GM18868 (cell line): ENCODE results near the gene PCNX1.
"Not testable (repeated sequence)": the region's sequence is repeated elsewhere in the genome, so short reads cannot be mapped to it uniquely, and the experiment has no call there.

ENCODE experiments used
- ATAC-seq: cut with Tn5 transposase; IDR thresholded peaks from one replicate; pipeline ENCODE4 v1.9.1; 2021; ENCODE audit warnings: mild to moderate bottlenecking, moderate library complexity; ENCODE audit not compliant: unreplicated experiment

PCNX1 gene

DNA sequence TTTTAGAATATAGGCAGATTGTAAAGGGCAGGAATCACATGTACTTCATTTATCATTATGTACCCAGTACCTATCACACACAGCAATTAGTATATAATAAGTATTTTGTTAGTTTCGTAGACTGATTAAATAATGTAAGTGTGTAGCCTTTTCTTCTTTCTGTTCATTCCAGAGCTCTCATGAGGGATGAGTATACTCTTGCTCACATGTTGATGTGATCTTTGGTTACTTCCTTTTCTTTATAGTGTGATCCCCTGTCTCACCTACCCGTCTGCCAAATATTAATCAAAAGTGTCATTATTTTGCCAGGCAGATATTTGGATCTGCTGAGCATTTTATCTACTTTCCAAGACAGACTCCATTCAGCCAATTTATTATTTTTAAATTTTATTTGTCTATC lies 156.1 kb downstream of the PCNX1 start:
- ATAC-seq = no peak

DNA sequence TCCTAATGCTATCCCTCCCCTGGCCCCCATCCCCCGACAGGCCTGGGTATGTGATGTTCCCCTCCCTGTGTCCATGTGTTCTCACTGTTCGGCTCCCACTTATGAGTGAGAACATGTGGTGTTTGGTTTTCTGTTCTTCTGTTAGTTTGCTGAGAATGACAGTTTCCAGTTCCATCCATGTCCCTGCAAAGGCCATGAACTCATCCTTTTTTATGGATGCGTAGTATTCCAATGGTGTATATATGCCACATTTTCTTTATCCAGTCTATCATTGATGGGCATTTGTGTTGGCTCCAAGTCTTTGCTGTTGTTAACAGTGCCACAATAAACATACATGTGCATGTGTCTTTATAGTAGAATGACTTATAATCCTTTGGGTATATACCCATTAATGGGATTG lies 157.5 kb downstream of the PCNX1 start:
- not testable (repeated sequence) for ATAC-seq

DNA sequence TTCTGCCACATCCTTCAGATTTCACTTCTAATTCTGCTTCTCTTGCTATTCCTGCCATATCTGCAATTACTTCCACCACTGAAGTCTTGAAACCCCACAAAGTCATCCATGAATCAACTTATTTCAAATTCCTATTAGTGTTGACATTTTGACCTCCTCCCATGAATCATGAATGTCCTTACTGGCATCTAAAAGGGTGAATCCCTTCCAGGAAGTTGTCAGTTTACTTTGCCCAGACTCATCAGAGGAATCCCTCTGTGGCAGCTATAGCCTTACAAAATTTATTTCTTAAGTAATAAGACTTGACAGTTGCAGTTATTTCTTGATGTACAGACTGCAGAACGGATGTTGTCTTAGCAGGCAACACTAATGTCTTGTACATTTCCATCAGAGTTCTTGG lies 162.9 kb downstream of the PCNX1 start:
- no peak for ATAC-seq

DNA sequence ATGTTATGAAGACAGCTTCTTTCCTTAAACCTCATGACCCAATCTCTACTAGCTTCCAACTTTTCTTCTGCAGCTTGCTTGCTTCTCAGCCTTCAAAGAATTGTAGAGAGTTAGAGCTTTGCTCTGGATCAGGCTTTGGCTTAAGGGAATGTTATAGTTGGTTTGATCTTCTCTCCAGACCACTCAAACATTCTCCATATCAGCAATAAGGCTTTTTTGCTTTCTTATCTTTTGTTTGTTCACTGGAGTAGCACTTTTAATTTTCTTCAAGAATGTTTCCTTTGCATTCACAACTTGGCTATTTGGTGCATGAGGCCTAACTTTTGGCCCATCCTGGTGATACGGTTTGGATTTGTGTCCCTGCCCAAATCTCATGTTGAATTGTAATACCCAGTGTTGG lies 163.8 kb downstream of the PCNX1 start:
- ATAC-seq = no peak

DNA sequence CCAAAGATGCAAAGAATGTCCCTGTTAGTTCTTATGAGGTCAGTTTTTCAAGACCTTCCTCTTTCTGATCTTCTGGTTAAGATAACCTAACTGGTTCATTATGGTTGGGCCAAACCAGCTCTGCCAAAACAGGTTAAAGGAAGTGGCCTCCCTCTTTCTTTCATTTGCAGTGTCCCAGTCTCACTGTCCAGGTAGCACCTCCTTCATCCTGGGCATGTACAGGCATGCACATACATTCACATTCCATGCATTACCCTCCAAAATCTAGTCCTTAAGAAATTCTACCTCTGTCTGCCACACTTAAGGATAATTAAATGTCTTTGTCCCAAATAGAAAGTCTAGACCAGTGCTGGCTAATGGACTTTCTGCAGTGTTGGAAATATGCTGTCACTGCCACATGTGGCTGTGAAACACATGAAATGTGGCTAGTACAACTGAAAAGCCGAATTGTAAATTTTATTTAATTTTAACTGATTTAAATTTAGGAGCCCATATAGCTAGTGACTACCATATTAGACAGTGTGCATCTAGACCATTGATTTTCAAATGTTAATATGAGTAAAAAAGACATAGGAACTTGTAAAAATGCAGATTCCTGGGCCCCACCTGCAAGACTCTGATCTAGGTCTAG lies 169.3 kb downstream of the PCNX1 start:
- ATAC-seq = no peak

DNA sequence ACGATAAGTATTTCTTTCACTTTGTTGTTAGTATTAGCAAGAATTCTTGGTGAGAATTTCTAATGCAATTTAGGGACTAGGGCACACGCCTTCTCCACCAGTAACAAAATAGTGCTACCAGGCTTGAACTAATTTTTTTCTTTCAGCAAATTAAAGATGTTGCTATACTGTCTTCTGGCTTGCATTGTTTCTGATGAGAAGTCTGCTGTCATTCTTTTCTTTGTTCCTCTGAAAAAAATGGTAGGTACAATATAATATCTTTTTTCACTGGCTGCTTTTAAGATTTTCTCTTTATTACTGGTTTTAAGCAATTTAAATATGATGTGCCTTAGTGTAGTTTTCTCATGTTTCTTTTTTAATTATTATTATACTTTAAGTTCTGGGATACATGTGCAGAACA lies 171.2 kb downstream of the PCNX1 start:
- ATAC-seq = no peak

DNA sequence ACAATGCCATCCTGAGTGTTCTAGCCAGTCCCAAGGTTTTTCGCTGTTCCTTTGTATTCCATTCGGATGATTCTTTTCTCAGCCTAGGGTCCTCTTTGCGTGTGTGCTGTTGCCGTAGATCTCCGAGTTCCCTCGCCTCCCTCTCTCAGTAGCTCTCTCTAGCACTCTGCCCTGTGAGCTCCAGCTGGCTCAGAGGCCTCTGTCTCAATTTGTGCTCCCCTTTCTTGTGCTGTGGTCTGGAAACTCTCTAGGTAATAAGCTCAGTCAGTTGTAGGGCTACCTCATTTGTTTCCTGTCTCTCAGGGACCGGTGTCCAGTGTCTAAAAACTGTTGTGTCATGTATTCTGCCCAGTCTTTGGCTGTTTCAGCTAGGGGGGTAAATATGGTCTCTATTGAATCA lies 179.3 kb downstream of the PCNX1 start:
- ATAC-seq = no peak

DNA sequence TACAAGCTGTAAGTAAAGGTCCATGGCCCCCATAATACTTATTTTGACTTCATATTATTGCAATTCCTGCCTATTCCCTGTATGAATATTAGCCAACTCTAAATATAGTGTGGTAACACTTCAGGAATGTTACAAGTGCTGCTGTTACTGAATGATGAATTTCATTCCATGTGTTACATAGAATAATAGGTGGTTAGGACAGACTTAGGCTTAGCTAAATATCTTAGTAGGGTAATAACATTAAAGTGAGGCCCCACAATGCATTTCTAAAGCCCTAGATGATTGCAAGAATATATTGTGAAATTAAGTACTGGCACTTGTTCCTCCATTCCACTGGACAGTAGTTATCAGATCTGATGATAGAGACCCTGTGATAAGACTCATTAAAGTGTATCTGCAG lies 182.7 kb downstream of the PCNX1 start:
- ATAC-seq = no peak

DNA sequence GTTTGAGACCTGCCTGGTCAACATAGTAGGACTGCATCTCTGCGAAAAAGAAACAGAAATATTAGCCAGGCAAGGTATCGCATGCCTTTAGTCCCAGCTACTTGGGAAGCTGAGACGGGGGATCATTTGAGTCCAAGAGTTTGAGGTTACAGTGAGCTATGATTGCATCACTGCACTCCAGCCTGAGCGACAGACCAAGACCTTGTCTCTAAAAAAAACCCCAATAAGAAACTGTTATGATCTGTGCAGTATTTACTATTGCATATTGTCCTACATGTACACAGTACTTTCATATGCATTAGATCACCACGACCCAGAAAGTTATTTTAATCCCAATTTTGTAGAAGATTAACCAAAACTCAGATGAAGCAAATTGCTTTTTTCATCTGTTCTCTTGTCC lies 187.5 kb downstream of the PCNX1 start:
- no peak for ATAC-seq

DNA sequence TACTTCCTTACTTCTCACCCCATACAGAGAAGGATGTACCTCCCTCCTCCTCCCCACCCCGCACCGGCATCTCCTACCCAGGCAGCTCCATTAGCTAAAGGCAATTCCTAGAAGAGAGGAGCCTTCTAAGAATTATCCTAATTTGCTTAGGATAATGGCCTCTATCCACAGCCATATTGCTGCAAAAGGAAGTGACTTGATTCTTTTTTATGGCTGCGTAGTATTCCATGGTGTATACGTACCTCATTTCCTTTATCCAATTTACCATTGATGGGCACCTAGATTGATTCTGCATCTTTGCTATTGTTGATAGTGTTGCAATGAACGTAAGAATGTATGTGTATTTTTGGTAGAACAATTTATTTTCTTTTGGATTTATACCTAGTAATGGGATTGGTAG lies 189.7 kb downstream of the PCNX1 start:
- no peak for ATAC-seq

DNA sequence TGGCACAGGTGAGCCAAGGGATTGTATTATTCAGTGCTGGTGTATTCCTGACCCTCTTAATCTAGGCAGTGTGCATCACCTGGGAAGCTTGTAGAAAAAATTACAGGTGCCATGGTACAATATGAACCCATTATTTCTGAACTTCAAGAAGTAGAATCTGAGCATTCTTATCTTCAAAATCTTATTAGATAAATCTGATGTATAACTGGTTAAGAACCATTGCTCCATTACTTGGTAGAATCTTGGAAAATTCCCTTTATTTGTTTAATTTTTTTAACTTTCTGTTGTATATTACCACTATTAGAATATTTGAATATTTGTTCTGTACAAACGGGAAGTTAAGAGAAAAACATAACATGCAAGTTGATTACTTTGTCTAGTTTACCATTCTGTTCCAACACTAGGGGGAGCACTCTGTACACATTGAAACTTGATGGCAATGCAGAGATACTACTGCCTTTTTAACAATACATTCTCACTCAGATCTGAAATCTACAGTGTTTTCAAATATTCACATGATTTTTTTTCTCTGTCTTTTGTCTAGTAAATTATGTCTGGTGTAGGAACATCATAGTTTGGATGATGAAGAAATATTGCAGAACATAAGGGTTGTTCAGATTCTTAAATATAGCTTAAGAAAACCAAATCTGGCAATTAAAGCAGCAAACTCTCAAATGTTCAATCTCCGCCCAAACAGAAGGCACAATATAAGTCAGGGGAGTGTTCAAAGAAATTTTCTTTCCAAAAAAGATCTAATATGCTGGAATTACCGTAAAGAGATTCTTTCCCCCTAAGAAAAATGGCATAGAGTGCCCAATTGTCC lies 196.6 kb downstream of the PCNX1 start:
- ATAC-seq = no peak

DNA sequence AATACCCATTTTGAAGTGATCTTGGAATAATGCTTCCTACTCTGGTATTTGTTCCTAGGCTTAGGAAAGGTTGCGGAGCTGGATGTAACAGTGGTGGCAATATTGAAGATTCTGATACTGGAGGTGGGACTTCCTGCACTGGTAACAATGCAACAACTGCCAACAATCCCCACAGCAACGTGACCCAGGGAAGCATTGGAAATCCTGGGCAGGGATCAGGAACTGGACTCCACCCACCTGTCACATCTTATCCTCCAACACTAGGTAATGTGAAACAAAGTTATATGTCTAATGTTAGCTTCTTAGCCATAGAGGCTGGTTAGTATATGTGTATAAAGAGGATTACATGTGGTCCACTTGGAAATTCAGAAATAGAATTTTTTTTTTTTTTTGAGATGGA lies 197.9 kb downstream of the PCNX1 start:
- no peak for ATAC-seq

DNA sequence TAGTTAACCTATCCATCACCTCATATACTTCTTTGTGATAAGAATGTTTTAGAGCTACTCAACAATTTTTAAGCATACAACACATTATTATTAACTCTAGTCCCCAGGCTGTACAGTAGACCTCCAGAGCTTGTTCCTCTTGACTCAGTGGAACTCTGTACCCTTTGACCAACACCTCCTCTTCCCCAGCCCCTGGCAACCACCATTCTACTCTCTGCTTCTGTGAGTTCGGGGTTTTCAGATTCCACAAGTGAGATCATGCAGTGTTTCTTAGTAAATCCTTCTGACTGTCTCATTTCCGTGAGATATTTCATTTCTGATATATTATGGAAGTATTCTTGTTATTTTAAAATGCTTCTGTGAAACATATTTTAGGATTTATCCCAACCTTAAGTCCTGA lies 200.7 kb downstream of the PCNX1 start:
- ATAC-seq = no peak

DNA sequence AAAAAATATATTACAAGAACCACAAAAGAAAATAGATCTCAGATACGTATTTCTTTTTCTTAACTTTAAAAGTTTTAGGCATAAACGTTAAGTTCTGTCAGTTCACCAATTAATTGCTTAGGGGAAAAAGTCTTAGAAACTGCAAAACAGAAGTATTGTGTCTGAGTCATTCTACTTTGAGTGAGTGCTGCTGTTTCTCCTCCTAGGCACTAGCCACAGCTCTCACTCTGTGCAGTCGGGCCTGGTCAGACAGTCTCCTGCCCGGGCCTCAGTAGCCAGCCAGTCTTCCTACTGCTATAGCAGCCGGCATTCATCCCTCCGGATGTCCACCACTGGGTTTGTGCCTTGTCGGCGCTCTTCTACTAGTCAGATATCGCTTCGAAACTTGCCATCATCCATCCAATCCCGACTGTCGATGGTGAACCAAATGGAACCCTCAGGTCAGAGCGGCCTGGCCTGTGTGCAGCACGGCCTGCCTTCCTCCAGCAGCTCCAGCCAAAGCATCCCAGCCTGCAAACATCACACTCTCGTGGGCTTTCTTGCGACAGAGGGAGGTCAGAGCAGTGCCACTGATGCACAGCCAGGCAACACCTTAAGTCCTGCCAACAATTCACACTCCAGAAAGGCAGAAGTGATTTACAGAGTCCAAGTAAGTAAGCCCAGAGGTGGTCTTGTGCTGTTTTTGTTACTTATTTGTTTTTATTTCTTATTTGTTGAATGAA lies 201.3 kb downstream of the PCNX1 start:
- no peak for ATAC-seq

DNA sequence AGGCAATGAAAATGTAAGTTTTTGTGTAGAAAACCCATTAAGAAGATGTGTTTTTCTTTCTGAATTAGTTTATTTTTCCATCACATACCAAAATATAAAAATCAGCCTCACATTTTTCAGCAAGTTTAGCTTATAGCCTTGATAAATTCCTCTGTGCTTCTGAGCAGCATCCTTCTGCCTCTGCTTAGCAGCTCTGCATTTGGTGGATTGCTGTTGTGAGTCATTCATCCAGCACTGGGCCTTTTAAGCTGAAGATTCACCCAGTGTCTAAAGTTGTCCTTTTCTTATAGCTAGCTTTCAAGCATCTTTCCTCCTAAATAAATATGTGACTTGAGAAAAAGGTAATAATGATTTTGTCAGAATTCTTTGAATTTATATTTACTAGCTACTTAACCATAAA lies 206.1 kb downstream of the PCNX1 start:
- ATAC-seq = no peak

DNA sequence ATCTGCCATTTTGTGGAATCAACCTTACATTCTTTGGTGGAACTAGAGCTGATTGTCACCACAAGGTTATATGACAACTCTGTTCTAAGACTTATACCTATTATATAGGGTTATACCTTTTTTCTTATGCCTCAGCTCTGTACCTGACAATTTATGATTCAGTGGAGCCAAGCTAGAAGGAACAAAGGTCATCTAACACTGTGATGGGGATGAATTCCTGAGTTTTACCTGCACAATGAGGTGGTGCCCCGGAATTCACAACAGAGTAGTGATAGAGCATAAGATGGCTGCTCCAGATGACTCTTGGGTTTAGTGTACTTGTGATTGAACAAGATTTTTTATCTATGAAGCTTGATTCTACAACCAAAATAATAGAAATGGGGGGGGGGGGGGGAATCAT lies 207.3 kb downstream of the PCNX1 start:
- no peak for ATAC-seq

DNA sequence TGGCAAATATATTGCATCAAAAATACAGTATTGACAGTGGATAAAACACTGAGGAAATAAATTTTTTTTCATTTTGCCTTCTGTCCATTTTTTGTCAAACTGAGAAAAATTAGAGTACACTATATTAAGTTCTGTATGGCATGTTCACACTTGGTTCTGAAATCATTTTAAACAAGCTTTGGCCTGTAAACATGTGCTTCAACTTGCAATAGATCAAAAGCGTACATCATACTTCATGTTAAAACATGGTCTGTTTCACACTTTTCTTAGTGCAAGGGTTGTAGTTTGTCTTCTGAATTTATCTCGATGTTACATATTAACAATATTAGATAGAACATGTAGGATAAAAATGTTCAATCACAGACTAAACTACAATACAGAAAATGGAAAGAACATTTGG lies 208.0 kb downstream of the PCNX1 start:
- no peak for ATAC-seq

DNA sequence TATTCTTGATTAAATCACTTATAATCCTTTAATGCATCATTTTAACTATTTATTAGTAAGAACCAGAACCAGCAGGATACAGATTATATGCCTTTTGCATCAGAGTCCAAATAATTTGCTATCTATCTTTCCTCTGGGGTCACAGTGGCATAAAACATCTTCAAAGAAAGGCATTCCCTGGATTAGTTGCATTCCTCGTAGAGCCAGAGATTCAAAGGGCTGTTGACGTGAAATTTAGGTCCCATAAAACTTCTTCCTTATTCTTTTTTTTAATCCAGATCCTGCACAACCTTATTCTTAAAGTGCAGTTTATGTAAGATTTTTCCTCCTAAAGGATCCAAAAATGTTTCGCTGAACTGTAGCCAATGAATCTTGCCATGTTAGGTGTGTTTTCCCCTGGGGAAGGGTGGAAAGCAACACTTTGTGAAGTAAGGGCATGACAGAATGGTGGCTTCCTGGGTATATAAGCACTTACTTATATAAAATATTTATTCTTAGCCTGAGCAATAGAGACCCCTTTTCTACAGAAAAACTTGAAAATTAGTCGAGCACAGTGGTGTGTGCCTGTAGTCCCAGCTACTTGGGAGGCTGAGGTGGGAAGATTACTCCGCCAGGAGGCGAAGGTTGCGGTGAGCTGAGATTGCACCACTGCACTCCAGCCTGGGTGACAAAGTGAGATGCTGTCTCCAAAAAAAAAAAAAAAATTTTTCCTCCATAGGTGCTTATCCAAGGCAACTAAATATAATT lies 208.7 kb downstream of the PCNX1 start:
- ATAC-seq = peak; percentile 51

DNA sequence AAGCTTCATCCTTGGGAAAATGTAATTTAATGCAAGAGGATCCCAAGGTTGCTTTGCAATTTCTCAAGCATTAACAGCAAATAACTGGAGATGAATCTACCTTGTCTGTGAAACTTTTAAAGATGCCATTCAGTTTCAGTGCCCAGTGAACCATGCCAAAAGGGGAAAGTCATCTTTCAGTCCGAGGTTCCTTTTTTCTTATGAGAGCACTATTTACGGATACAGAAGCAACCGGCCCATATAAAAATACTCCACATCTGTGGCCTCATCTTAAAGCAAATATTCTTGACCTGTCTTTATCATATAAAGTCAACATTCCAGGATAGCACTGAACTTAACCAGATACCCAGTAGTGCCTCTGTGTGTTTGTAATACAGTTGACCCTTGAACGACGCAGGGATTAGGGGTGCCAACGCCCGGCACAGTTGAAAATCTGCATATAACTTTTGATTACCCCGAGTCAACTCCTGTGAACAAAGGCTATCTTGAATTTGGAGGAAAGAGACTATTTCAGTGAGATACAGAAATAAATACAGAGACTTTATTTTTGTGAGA lies 209.4 kb downstream of the PCNX1 start:
- ATAC-seq = peak; percentile 84

DNA sequence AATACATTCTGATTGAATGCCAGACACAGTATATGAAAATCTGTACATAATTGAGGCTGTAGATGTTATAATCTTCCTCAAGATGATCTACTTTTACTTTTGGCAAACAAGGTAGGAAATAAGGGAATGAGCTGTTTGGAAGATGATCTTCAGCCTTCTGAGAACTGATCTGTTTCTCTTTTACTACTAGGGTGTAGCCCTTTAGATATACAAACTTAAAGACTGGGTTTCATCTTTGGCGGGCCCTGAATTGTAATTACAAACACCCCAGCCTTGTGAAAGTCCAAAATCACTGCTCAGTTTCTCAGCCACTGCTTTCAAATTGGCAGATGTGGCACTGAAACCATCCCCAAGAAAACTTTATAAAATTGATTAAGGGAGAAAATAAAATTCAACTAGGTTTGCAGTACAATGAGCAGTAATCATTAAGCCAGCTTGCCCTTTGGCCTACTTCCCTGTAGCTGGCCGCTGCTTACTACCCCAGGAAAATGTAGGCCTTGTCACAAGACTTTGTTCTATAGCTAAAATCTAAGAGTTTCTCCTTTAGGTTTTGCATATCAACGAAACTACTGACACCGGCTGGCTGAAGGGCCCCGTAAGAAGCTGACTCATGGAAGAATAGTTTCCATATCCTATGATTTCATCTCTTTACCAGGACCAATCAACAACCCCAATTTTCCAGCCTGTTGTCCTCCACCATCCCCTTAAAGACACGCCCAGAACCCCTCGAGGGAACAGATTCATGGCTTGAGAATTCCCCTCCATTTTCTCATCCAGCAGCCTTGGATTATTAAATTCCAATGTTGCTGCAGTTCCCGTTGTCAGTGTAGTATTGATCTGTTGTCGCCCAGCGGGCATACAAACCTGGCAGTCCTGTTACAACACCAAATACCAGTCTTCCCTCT lies 210.8 kb downstream of the PCNX1 start:
- no peak for ATAC-seq
